SJCRH30 (cell line): ENCODE results near the gene CDC14C. TPM values are rescaled to one million over a fixed set of nuclear protein-coding genes. Genes with fewer than 3 reads are reported as not detected.
"Not testable (repeated sequence)": the region's sequence is repeated elsewhere in the genome, so short reads cannot be mapped to it uniquely, and the experiment has no call there.

Experiments used
- DNase-seq, 2 experiments: peaks; one replicate each; pipeline ENCODE4 v3.0.0-alpha.2; 2015 to 2020
- H3K27ac ChIP-seq: fragments of 250-450 bp; sonication (Bioruptor Pico); 2 replicates; pipeline ENCODE4 v1.5.1; 2020; ENCODE audit warnings: mild to moderate bottlenecking, moderate library complexity
- H3K27me3 ChIP-seq: fragments of 250-450 bp; sonication (Bioruptor Pico); 2 replicates; pipeline ENCODE4 v1.5.1; 2020; ENCODE audit warnings: mild to moderate bottlenecking, moderate library complexity
- H3K36me3 ChIP-seq: fragments of 250-450 bp; sonication (Bioruptor Pico); 2 replicates; pipeline ENCODE4 v1.5.1; 2020; ENCODE audit warnings: mild to moderate bottlenecking, moderate library complexity
- H3K4me1 ChIP-seq: fragments of 250-450 bp; sonication (Bioruptor Pico); 2 replicates; pipeline ENCODE4 v1.5.1; 2020; ENCODE audit warnings: mild to moderate bottlenecking, moderate library complexity
- H3K4me3 ChIP-seq: fragments of 250-450 bp; sonication (Bioruptor Pico); 2 replicates; pipeline ENCODE4 v1.5.1; 2020; ENCODE audit warnings: mild to moderate bottlenecking, moderate library complexity
- H3K9me3 ChIP-seq: fragments of 250-450 bp; sonication (Bioruptor Pico); replicated peaks from 2 replicates; pipeline ENCODE4 v1.5.1; 2020; ENCODE audit warnings: mild to moderate bottlenecking, moderate library complexity
- total RNA-seq: library from RNA; depleted of rRNA; stranded (reverse); fragments of >200 nt; shearing (Covaris generic); gene quantifications from 2 replicates; pipeline ENCODE4 v1.2.3, GENCODE V29; 2014; rRNA removed

The CDC14C gene
- 0.15 TPM in 1 of 2 replicates, not detected in the other for total RNA-seq

GRCh38 chr7:48924433-48924832 lies at the start of gene CDC14C:
Gene CDC14C, plus strand, starts transcription at chr7:48924547. Its CDS starts 126 bp downstream, at chr7:48924673.
- Histone ChIP-seq H3K9me3 (no peaks in the 10 kb centered on the region), H3K4me1 (no peaks in the 10 kb centered on the region)
- no peak for DNase-seq

GRCh38 chr7:48875045-48875916 lies 49.1 kb upstream of the CDC14C start:
- Histone ChIP-seq H3K27me3 (no peaks in the 10 kb centered on the region), H3K36me3 (no peaks in the 10 kb centered on the region), H3K27ac (no peak overlapping the region), H3K4me3 (no peak overlapping the region), H3K4me1 (no peaks in the 10 kb centered on the region), H3K9me3 (no peaks in the 10 kb centered on the region)
- peak in 1 of 2 experiments; percentile 45 for DNase-seq

More at GRCh38 chr7:48924433-48924832, at the start of gene CDC14C:
- H3K4me3 ChIP-seq = no peak within 1 kb of the TSS
- no peak within 1 kb of the TSS for H3K27ac ChIP-seq
- no peaks in the 10 kb centered on the region for H3K27me3 ChIP-seq
- H3K36me3 ChIP-seq = no peaks in the 10 kb centered on the region

GRCh38 chr7:48876087-48876486 lies 48.3 kb upstream of the CDC14C start:
- no peak for DNase-seq
- H3K4me1 ChIP-seq = no peaks in the 10 kb centered on the region
- no peaks in the 10 kb centered on the region for H3K27me3 ChIP-seq
- H3K36me3 ChIP-seq = no peaks in the 10 kb centered on the region
- no peak overlapping the region for H3K27ac ChIP-seq
- no peaks in the 10 kb centered on the region for H3K9me3 ChIP-seq
- H3K4me3 ChIP-seq = no peak overlapping the region

DNA sequence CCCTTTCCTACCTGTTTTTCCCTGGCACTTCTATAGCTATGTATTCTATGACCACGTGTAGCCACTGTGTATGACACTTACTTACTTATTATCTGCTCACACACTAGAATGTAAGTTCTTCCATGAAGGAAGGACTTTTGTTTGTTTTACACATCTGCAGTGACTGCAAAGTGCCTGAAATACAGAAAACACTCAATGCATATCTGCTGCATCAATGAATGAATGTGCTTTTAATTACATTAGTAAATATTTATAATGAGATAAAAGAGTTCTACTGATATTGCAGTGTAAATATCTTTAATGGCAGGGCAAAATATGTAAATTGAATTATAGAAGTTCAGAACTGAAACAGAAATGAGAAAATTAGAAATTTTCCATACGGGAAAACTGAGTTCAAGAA lies 43.5 kb upstream of the CDC14C start:
- Histone ChIP-seq H3K27ac (no peak overlapping the region), H3K27me3 (no peaks in the 10 kb centered on the region), H3K9me3 (no peaks in the 10 kb centered on the region), H3K36me3 (no peaks in the 10 kb centered on the region), H3K4me1 (no peaks in the 10 kb centered on the region), H3K4me3 (no peak overlapping the region)
- DNase-seq = no peak

GRCh38 chr7:48887500-48887899 lies 36.8 kb upstream of the CDC14C start:
- DNase-seq = peak; percentile 17 to 27
- H3K27ac ChIP-seq = no peak overlapping the region
- H3K27me3 ChIP-seq = no peaks in the 10 kb centered on the region
- H3K9me3 ChIP-seq = 0 out of 2 replicates have a peak, but pooled peaks cover 3% of the 10 kb centered on the region
- no peaks in the 10 kb centered on the region for H3K36me3 ChIP-seq
- no peaks in the 10 kb centered on the region for H3K4me1 ChIP-seq
- no peak overlapping the region for H3K4me3 ChIP-seq

GRCh38 chr7:48894574-48894973 lies 29.8 kb upstream of the CDC14C start:
- H3K27ac ChIP-seq = no peak overlapping the region
- DNase-seq = no peak
- no peaks in the 10 kb centered on the region for H3K27me3 ChIP-seq
- H3K9me3 ChIP-seq = 0 out of 2 replicates have a peak, but pooled peaks cover 3% of the 10 kb centered on the region
- no peaks in the 10 kb centered on the region for H3K36me3 ChIP-seq
- H3K4me3 ChIP-seq = no peak overlapping the region
- H3K4me1 ChIP-seq = no peaks in the 10 kb centered on the region

- H3K36me3 ChIP-seq = no peaks in the 10 kb centered on the region
- no peaks in the 10 kb centered on the region for H3K27me3 ChIP-seq
- no peak for DNase-seq
- H3K27ac ChIP-seq = no peak overlapping the region
- H3K9me3 ChIP-seq = no peaks in the 10 kb centered on the region
- no peak overlapping the region for H3K4me3 ChIP-seq
- 0 out of 2 replicates have a peak, but pooled peaks cover 4% of the 10 kb centered on the region for H3K4me1 ChIP-seq
Observed at GRCh38 chr7:48899932-48900331, 24.4 kb upstream of the CDC14C start.

DNA sequence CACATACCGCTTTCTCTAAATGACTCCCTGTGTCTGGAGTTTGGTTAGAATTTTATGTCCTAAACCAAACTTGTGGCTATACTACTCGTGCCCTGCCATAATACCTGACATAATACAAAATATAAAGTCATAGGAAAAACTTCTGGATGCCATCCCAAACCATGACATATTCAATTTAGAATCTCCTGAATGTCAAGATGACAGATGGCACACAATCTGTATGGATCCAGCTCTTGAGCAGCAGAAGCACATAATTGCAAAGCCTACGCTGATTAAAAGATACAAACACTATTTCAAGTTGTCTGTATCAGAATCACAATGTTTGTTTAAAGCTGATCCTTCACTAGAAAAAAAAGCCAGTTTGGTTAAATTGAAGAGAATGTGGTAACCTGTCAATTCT lies 22.4 kb upstream of the CDC14C start:
- Histone ChIP-seq H3K4me1 (0 out of 2 replicates have a peak, but pooled peaks cover 4% of the 10 kb centered on the region), H3K36me3 (no peaks in the 10 kb centered on the region), H3K9me3 (no peaks in the 10 kb centered on the region), H3K4me3 (no peak overlapping the region), H3K27me3 (no peaks in the 10 kb centered on the region), H3K27ac (no peak overlapping the region)
- no peak for DNase-seq

DNA sequence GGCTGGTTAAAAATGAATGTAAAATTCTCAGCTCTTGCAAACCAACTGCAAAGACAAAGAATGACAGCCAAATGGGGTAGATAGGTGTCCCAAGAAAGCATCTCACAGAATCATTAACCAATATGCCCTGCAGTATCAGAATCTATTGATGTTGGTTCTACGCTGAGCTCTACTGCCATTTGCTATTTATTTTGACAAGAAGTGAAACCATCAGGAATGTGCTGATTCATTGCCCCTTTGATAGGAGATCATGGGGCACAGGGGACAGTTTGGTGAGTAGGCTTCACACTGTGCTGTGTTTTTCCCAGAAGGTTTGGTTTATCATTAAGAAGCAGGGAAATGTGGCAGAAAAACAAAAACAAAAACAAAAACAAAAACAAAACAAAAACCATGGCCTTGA lies 19.4 kb upstream of the CDC14C start:
- Histone ChIP-seq H3K36me3 (no peaks in the 10 kb centered on the region), H3K4me1 (0 out of 2 replicates have a peak, but pooled peaks cover 4% of the 10 kb centered on the region), H3K4me3 (no peak overlapping the region), H3K27ac (no peak overlapping the region), H3K27me3 (no peaks in the 10 kb centered on the region), H3K9me3 (no peaks in the 10 kb centered on the region)
- DNase-seq = no peak

- H3K36me3 ChIP-seq = not testable (repeated sequence)
Observed at GRCh38 chr7:48905686-48906085, 18.7 kb upstream of the CDC14C start.

DNA sequence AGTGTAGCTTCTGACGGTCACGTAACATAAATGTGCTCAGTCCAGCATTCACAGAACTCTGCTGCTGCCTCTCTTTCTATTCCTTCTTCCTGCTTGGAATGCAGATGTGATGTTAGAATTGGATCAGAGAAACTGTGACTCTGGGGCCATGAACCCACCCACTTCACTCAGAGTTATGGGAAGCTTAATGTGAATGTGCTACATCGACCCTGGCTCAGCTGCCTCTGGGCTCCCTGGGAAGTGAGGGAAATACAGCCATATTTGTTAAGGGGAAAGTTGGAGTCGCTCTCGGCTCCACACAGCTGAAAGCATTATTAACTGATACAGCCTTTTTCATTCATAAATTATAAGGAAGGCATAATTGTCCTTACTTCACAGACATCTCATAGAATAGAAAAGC lies 14.5 kb upstream of the CDC14C start:
- not testable (repeated sequence) for H3K4me1 ChIP-seq, H3K27me3 ChIP-seq, H3K4me3 ChIP-seq, H3K9me3 ChIP-seq, DNase-seq, H3K36me3 ChIP-seq, H3K27ac ChIP-seq

More at GRCh38 chr7:48905686-48906085, 18.7 kb upstream of the CDC14C start:
- not testable (repeated sequence) for H3K27ac ChIP-seq, H3K27me3 ChIP-seq, DNase-seq, H3K4me3 ChIP-seq, H3K4me1 ChIP-seq, H3K9me3 ChIP-seq

DNA sequence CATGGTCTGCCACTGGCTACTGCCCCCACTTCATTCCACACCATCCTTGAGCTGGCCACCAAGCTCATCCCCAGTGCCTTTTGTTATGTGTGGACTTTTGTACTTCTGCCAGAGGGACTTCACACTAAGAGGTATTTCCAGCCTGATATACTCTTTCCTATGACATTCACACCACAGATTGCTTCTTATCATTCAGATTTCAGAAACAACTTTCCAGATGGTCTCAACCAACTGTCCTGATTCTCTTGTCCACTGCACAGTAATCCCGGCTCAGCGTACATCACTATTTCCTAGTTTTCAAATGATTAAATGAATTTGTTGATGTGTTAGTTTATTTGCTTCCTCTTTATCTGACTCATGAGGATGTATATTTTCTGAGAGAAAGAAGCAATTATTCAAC lies 7.1 kb downstream of the CDC14C start:
- no peak for DNase-seq
- Histone ChIP-seq H3K4me3 (no peak overlapping the region), H3K27me3 (no peaks in the 10 kb centered on the region), H3K27ac (no peak overlapping the region), H3K36me3 (no peaks in the 10 kb centered on the region), H3K4me1 (no peaks in the 10 kb centered on the region), H3K9me3 (no peaks in the 10 kb centered on the region)

GRCh38 chr7:48932126-48932910 lies 8.0 kb downstream of the CDC14C start:
- H3K27ac ChIP-seq = no peak overlapping the region
- no peak for DNase-seq
- no peaks in the 10 kb centered on the region for H3K9me3 ChIP-seq
- H3K4me3 ChIP-seq = no peak overlapping the region
- no peaks in the 10 kb centered on the region for H3K4me1 ChIP-seq
- no peaks in the 10 kb centered on the region for H3K36me3 ChIP-seq
- no peaks in the 10 kb centered on the region for H3K27me3 ChIP-seq

GRCh38 chr7:48933549-48934085 lies 9.3 kb downstream of the CDC14C start:
- Histone ChIP-seq H3K9me3 (no peaks in the 10 kb centered on the region), H3K27me3 (no peaks in the 10 kb centered on the region), H3K27ac (no peak overlapping the region)

More at GRCh38 chr7:48933549-48934085, 9.3 kb downstream of the CDC14C start:
- no peaks in the 10 kb centered on the region for H3K36me3 ChIP-seq
- H3K4me3 ChIP-seq = no peak overlapping the region
- no peaks in the 10 kb centered on the region for H3K4me1 ChIP-seq
- no peak for DNase-seq
